Hepatocyte (in vitro differentiated cells): ENCODE results near the gene MXD3. TPM values are rescaled to one million over a fixed set of nuclear protein-coding genes. Genes with fewer than 3 reads are reported as not detected.

Source experiments
- DNase-seq: peaks from one replicate; pipeline ENCODE4 v3.0.0-alpha.2; 2016; ENCODE audit warnings: low spot score
- H2AFZ ChIP-seq: fragments of 200-600 bp; sonication (generic); 2 replicates; pipeline ENCODE4 v1.6.0; 2016; ENCODE audit warnings: antibody characterized with exemption, mild to moderate bottlenecking
- H3K27ac ChIP-seq: fragments of 200-600 bp; sonication (generic); 2 replicates; pipeline ENCODE4 v1.5.1; 2016; ENCODE audit warnings: mild to moderate bottlenecking
- H3K27me3 ChIP-seq: fragments of 200-600 bp; sonication (generic); 2 replicates; pipeline ENCODE4 v1.6.1; 2016
- H3K36me3 ChIP-seq: fragments of 200-600 bp; sonication (generic); replicated peaks from 2 replicates; pipeline ENCODE4 v1.5.1; 2016; ENCODE audit warnings: low read depth; ENCODE audit not compliant: insufficient read depth
- H3K4me1 ChIP-seq: fragments of 200-600 bp; sonication (generic); 2 replicates; pipeline ENCODE4 v1.5.1; 2016; ENCODE audit warnings: mild to moderate bottlenecking, moderate library complexity; ENCODE audit not compliant: insufficient read depth
- H3K4me2 ChIP-seq: fragments of 200-600 bp; sonication (generic); 2 replicates; pipeline ENCODE4 v1.6.0; 2016
- H3K4me3 ChIP-seq: fragments of 200-600 bp; sonication (generic); 2 replicates; pipeline ENCODE4 v1.5.1; 2016; ENCODE audit warnings: mild to moderate bottlenecking
- H3K79me2 ChIP-seq: fragments of 200-600 bp; sonication (generic); 2 replicates; pipeline ENCODE4 v1.6.0; 2017; ENCODE audit warnings: mild to moderate bottlenecking
- H3K9me2 ChIP-seq: fragments of 200-600 bp; sonication (generic); replicated peaks from 2 replicates; pipeline ENCODE4 v1.6.0; 2017; ENCODE audit warnings: mild to moderate bottlenecking; ENCODE audit not compliant: insufficient read depth
- H3K9me3 ChIP-seq: fragments of 200-600 bp; sonication (generic); 2 replicates; pipeline ENCODE4 v1.5.1; 2016; ENCODE audit warnings: low read depth, mild to moderate bottlenecking
- H4K20me1 ChIP-seq: fragments of 200-600 bp; sonication (generic); 2 replicates; pipeline ENCODE4 v1.6.0; 2016; ENCODE audit warnings: mild to moderate bottlenecking; ENCODE audit not compliant: insufficient read depth, poor library complexity, severe bottlenecking
- EZH2 ChIP-seq: fragments of 200-600 bp; sonication (generic); IDR thresholded peaks from 2 replicates; pipeline ENCODE4 v1.6.1; 2016; ENCODE audit warnings: antibody characterized with exemption, mild to moderate bottlenecking, borderline replicate concordance
- EZH2phosphoT487 ChIP-seq: fragments of 200-600 bp; sonication (generic); IDR thresholded peaks from one replicate; pipeline ENCODE4 v1.6.1; 2018; ENCODE audit warnings: antibody characterized with exemption, mild to moderate bottlenecking, low read depth, moderate library complexity; ENCODE audit not compliant: unreplicated experiment, severe bottlenecking
- WGBS: methylation state at CpG from one replicate; pipeline ENCODE4 v1.1.6; 2016; ENCODE audit warnings: low lambda C conversion rate; ENCODE audit errors: missing lambda C conversion rate; 5-methylcytosine and 5-hydroxymethylcytosine counted together
- polyA plus RNA-seq: library from polyadenylated mRNA; unstranded; fragments of >200 nt; fragmentation: Nextera tagmentation; extraction: Ambion mirVana; gene quantifications from 2 replicates; pipeline ENCODE4 v1.2.1, GENCODE V29; 2016
- total RNA-seq: library from RNA; depleted of rRNA; stranded (reverse); fragments of >200 nt; gene quantifications from 2 replicates; pipeline ENCODE4 v1.2.3, GENCODE V29; 2014
- TF ChIP-seq, protein P1 (sequence below): fragments of 200-600 bp; sonication (generic); IDR thresholded peaks from 2 replicates; pipeline ENCODE4 v1.5.1; 2016; ENCODE audit warnings: antibody characterized with exemption, mild to moderate bottlenecking; ENCODE audit not compliant: poor library complexity

Gene MXD3
- total and polyA plus RNA-seq, 2 experiments from 2014 or later = 11.9 to 22.3 TPM

DNA sequence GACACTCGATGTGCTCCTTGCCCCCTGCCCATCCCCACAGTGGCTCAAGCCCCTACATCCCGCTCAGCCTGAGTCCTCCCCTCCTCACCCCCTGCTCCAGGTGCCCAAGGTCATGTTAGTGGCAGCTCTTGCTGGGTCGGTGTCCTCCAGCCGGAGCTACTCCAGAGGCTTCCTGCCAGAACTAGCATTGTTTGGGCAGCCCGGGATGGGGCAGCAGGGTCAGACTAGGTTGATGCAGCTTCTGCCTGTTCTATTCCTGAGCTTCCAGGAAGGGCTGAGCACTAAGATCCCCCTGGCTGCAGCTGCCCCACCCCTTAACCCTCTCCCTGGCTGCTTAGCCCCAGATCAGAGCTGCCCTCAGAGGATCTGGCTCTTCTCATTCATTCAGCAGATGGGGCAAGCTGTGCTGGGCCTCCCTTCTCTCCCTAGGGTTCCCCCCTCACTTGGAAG lies 46.7 kb upstream of the MXD3 start:
- DNase-seq = no peak
- Histone ChIP-seq H3K36me3 (no peaks in the 10 kb centered on the region), H4K20me1 (no peaks in the 10 kb centered on the region), H3K4me3 (no peak overlapping the region), H3K27me3 (no peaks in the 10 kb centered on the region), H2AFZ (no peak overlapping the region), H3K4me2 (no peak overlapping the region), H3K9me2 (no peaks in the 10 kb centered on the region), H3K9me3 (no peaks in the 10 kb centered on the region), H3K79me2 (no peaks in the 10 kb centered on the region), H3K4me1 (peaks cover 10% of the 10 kb centered on the region), H3K27ac (no peak overlapping the region)
- TF ChIP-seq EZH2phosphoT487 = no peak
- TF ChIP-seq, protein P1, sequence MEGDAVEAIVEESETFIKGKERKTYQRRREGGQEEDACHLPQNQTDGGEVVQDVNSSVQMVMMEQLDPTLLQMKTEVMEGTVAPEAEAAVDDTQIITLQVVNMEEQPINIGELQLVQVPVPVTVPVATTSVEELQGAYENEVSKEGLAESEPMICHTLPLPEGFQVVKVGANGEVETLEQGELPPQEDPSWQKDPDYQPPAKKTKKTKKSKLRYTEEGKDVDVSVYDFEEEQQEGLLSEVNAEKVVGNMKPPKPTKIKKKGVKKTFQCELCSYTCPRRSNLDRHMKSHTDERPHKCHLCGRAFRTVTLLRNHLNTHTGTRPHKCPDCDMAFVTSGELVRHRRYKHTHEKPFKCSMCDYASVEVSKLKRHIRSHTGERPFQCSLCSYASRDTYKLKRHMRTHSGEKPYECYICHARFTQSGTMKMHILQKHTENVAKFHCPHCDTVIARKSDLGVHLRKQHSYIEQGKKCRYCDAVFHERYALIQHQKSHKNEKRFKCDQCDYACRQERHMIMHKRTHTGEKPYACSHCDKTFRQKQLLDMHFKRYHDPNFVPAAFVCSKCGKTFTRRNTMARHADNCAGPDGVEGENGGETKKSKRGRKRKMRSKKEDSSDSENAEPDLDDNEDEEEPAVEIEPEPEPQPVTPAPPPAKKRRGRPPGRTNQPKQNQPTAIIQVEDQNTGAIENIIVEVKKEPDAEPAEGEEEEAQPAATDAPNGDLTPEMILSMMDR = no peak
- no peak for TF ChIP-seq EZH2
- 70% methylated on average over 5 of the region's 5 CpGs for WGBS

DNA sequence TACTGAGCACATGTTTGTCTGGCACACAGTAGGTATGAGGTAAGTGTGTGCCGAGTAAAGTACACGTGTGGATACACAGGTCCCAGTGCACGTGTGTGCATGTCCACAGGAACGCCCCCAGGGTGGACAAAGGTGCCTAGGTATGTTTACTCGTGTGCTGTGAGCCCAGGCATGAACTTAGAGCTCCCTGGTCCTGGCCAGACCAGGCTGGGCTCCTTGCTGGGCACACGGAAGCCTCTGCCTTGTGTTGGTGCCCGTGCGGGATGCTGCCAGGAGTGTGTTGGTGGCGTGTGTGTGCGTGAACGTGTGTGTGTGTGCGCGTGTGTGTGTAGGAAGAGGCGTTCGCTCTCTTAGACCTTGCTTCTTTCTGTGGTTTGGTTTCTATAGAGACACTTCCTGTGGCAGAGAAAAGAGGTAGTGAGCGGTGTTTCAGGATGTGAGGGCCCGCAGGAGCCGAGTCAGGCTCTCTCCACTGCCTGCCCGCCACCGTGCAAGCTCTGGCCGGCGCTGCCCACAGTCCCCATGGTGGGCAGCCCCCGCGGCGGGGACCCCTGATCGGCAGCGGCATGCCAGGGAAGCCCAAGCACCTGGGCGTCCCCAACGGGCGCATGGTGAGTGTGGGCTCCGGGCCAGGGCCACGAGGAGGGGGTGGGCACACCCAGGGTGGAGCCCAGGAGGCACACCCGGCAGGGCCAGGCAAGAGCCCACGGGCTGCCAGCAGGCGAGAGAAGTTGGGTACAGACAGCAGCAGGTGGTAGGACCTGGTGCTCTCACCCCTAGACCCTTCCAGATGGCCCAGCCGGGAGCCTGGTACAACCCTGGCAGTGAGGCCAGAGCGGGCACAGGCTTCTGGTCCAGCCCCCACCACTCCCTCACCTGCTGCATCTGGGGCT lies 46.0 kb upstream of the MXD3 start, which contains the start of gene RGS14:
Gene RGS14, plus strand, starts transcription at position 466 of the 893 bp plus-strand sequence. Its CDS starts 101 bp downstream, at position 567.
- Histone ChIP-seq H2AFZ (no peak within 1 kb of the TSS), H3K4me1 (peaks cover 5% of the 10 kb centered on the region), H3K27me3 (no peaks in the 10 kb centered on the region), H4K20me1 (no peaks in the 10 kb centered on the region), H3K9me2 (no peaks in the 10 kb centered on the region), H3K36me3 (no peaks in the 10 kb centered on the region), H3K27ac (no peak within 1 kb of the TSS), H3K9me3 (no peaks in the 10 kb centered on the region), H3K4me2 (no peak within 1 kb of the TSS), H3K79me2 (no peaks in the 10 kb centered on the region), H3K4me3 (no peak within 1 kb of the TSS)
- 87% methylated on average over 35 of the region's 37 CpGs for WGBS
- DNase-seq = no peak
- TF ChIP-seq EZH2 = no peak
- TF ChIP-seq, protein P1 = no peak
- no peak for TF ChIP-seq EZH2phosphoT487

DNA sequence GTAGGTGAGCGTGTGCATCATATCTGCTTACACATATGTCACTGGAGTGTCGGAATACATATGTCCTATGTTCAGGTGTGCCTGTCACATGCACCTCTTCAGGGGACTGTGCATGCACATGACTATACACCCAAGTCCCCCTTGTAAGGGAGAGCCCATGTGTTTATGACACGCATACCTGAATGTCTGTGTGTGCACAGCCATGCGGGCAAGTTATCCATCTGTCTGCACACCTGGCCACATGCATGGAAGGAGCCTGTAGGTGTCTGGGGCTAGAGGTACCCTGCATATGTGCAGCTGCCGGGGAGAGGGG lies 45.4 kb upstream of the MXD3 start:
- peaks cover 4% of the 10 kb centered on the region for H3K4me1 ChIP-seq
- H3K9me2 ChIP-seq = no peaks in the 10 kb centered on the region
- H2AFZ ChIP-seq = no peak overlapping the region
- no peak for TF ChIP-seq EZH2phosphoT487
- TF ChIP-seq, protein P1 = no peak
- TF ChIP-seq EZH2 = no peak
- no peaks in the 10 kb centered on the region for H3K27me3 ChIP-seq
- no peaks in the 10 kb centered on the region for H3K9me3 ChIP-seq
- 92% methylated on average over 5 of the region's 5 CpGs for WGBS
- no peak overlapping the region for H3K4me3 ChIP-seq
- no peak overlapping the region for H3K4me2 ChIP-seq
- H3K27ac ChIP-seq = no peak overlapping the region
- H3K36me3 ChIP-seq = no peaks in the 10 kb centered on the region
- H3K79me2 ChIP-seq = no peaks in the 10 kb centered on the region
- no peak for DNase-seq
- H4K20me1 ChIP-seq = no peaks in the 10 kb centered on the region
